SU-DHL-6 (cell line): ENCODE data around the gene P3H1.

Source experiments
- EZH2phosphoT487 ChIP-seq: fragments of 200-600 bp; sonication (generic), shearing (Covaris generic); conservative IDR thresholded peaks from 2 replicates; pipeline ENCODE4 v1.6.1; 2018; ENCODE audit warnings: mild to moderate bottlenecking, antibody characterized with exemption, low read length, moderate library complexity, mixed read lengths
- TF ChIP-seq, protein P1 (sequence below): fragments of 200-600 bp; sonication (generic); IDR thresholded peaks from one replicate; pipeline ENCODE4 v1.5.1; 2017; ENCODE audit warnings: antibody characterized with exemption, mild to moderate bottlenecking, low read length, moderate library complexity; ENCODE audit not compliant: insufficient read depth, poor library complexity, severe bottlenecking

GRCh38 chr1:42769811-42770210 lies 3.0 kb upstream of the P3H1 start:
- TF ChIP-seq, protein P1, sequence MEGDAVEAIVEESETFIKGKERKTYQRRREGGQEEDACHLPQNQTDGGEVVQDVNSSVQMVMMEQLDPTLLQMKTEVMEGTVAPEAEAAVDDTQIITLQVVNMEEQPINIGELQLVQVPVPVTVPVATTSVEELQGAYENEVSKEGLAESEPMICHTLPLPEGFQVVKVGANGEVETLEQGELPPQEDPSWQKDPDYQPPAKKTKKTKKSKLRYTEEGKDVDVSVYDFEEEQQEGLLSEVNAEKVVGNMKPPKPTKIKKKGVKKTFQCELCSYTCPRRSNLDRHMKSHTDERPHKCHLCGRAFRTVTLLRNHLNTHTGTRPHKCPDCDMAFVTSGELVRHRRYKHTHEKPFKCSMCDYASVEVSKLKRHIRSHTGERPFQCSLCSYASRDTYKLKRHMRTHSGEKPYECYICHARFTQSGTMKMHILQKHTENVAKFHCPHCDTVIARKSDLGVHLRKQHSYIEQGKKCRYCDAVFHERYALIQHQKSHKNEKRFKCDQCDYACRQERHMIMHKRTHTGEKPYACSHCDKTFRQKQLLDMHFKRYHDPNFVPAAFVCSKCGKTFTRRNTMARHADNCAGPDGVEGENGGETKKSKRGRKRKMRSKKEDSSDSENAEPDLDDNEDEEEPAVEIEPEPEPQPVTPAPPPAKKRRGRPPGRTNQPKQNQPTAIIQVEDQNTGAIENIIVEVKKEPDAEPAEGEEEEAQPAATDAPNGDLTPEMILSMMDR = no peak
- no peak for TF ChIP-seq EZH2phosphoT487
